Cardiac muscle cell (in vitro differentiated cells and primary cell): ENCODE data around the gene ARL13B. TPM values are rescaled to one million over a fixed set of nuclear protein-coding genes. Genes with fewer than 3 reads are reported as not detected.

Experiments
- DNase-seq, 2 donors: peaks; one replicate each; pipeline versions ENCODE4 v3.0.0 to v3.0.0-alpha.2; 2010 to 2017; ENCODE audit warnings: low read depth in 1 of 2, low spot score in 1 of 2
- H3K27ac ChIP-seq: fragments of 200-600 bp; sonication (generic); 2 replicates; pipeline ENCODE4 v1.5.1; 2016
- H3K27me3 ChIP-seq: fragments of 200-600 bp; sonication (generic); 2 replicates; pipeline ENCODE4 v1.6.0; 2016; ENCODE audit warnings: control low read depth
- H3K36me3 ChIP-seq: fragments of 200-600 bp; sonication (generic); 2 replicates; pipeline ENCODE4 v1.5.1; 2016; ENCODE audit warnings: control low read depth
- H3K4me1 ChIP-seq: fragments of 200-600 bp; sonication (generic); 2 replicates; pipeline ENCODE4 v1.8.1; 2017; ENCODE audit warnings: low read depth, mild to moderate bottlenecking, mixed run types
- H3K4me3 ChIP-seq: fragments of 200-600 bp; sonication (generic); 2 replicates; pipeline ENCODE4 v1.5.1; 2016; ENCODE audit warnings: mild to moderate bottlenecking
- H3K9me3 ChIP-seq: fragments of 200-600 bp; sonication (generic); 2 replicates; pipeline ENCODE4 v1.5.1; 2017; ENCODE audit warnings: low read depth, mild to moderate bottlenecking, control low read depth
- CTCF ChIP-seq: IDR thresholded peaks from 2 replicates; pipeline ENCODE4 v1.5.1; 2012; ENCODE audit warnings: low read depth, mild to moderate bottlenecking, low read length
- polyA plus RNA-seq: library from polyadenylated mRNA; unstranded; fragments of >200 nt; fragmentation: Nextera tagmentation; extraction: Ambion mirVana; gene quantifications from 2 replicates; pipeline ENCODE4 v1.2.1, GENCODE V29; 2016
- total RNA-seq: library from RNA; depleted of rRNA; stranded (reverse); fragments of >200 nt; gene quantifications from 2 replicates; pipeline ENCODE4 v1.2.3, GENCODE V29; 2016

ARL13B gene
- total and polyA plus RNA-seq, 2 experiments from 2014 or later, result 6.8 to 8.5 TPM

GRCh38 chr3:93988764-93989163 is 8.8 kb downstream of the ARL13B start:
- no peak for DNase-seq
- no peaks in the 10 kb centered on the region for H3K9me3 ChIP-seq

GRCh38 chr3:93989241-93989640 is 9.3 kb downstream of the ARL13B start:
- Histone ChIP-seq H3K4me3 (no peak overlapping the region), H3K27ac (no peak overlapping the region), H3K27me3 (no peaks in the 10 kb centered on the region), H3K36me3 (no peaks in the 10 kb centered on the region), H3K9me3 (no peaks in the 10 kb centered on the region), H3K4me1 (peaks cover 11% of the 10 kb centered on the region)
- no peak for TF ChIP-seq CTCF
- no peak for DNase-seq

More at GRCh38 chr3:93988764-93989163, 8.8 kb downstream of the ARL13B start:
- peaks cover 11% of the 10 kb centered on the region for H3K4me1 ChIP-seq
- H3K27me3 ChIP-seq, result no peaks in the 10 kb centered on the region
- TF ChIP-seq CTCF, result no peak
- H3K36me3 ChIP-seq, result no peaks in the 10 kb centered on the region
- no peak overlapping the region for H3K4me3 ChIP-seq
- H3K27ac ChIP-seq, result no peak overlapping the region

DNA sequence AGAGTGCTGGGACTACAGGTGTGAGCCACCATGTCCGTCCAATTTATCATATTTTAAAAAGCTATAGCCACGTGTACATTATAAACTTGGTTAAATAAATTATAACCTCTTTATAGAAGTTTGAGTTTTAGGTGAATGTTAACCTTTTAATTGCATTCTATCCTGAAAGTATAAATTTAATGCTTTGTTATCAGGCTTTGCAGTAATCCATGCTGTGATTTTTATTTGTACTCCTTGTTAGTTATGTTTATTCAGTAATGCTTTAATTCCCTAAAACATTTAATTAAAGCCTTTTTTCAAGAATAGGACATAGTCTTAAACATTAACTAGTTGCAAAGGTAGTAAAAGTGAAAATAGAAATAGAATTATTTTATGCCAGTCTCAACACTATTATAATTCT is 11.7 kb downstream of the ARL13B start:
- Histone ChIP-seq H3K9me3 (no peaks in the 10 kb centered on the region), H3K4me3 (no peak overlapping the region), H3K4me1 (peaks cover 11% of the 10 kb centered on the region), H3K36me3 (no peaks in the 10 kb centered on the region), H3K27me3 (no peaks in the 10 kb centered on the region), H3K27ac (no peak overlapping the region)
- DNase-seq, result no peak
- no peak for TF ChIP-seq CTCF

DNA sequence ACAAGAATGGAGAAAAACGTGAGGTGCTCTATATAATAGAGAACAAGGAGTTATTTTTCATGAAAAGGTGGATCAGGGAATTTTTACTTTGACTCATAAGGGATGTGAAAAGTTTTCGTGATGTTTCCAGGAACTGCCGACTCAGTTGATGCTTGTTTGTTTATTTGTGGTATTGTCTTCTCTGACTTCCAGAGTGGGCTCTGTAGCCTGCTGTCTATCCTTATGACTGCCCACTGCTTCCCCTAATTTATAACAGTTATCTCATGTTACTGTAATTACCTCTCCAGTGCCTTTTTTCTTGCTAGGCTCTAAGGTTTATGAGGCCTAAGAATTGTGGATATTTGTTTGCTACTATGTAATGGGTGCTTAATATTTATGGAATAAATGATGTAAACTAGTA is 12.3 kb downstream of the ARL13B start:
- peaks cover 11% of the 10 kb centered on the region for H3K4me1 ChIP-seq
- no peak overlapping the region for H3K27ac ChIP-seq
- H3K9me3 ChIP-seq, result no peaks in the 10 kb centered on the region
- no peaks in the 10 kb centered on the region for H3K27me3 ChIP-seq
- no peak for TF ChIP-seq CTCF
- H3K4me3 ChIP-seq, result no peak overlapping the region
- no peak for DNase-seq
- H3K36me3 ChIP-seq, result no peaks in the 10 kb centered on the region

GRCh38 chr3:93994056-93994455 is 14.1 kb downstream of the ARL13B start:
- Histone ChIP-seq H3K27me3 (no peaks in the 10 kb centered on the region), H3K36me3 (no peaks in the 10 kb centered on the region), H3K27ac (no peak overlapping the region), H3K4me1 (no peaks in the 10 kb centered on the region), H3K9me3 (no peaks in the 10 kb centered on the region), H3K4me3 (no peak overlapping the region)
- TF ChIP-seq CTCF, result no peak
- DNase-seq, result peak in 1 of 2 donors; percentile 30

- no peak for TF ChIP-seq CTCF
- H3K4me3 ChIP-seq, result no peak overlapping the region
- no peaks in the 10 kb centered on the region for H3K27me3 ChIP-seq
- no peak overlapping the region for H3K27ac ChIP-seq
- H3K9me3 ChIP-seq, result no peaks in the 10 kb centered on the region
- H3K36me3 ChIP-seq, result no peaks in the 10 kb centered on the region
- H3K4me1 ChIP-seq, result no peaks in the 10 kb centered on the region
- peak in 1 of 2 donors; percentile 40 for DNase-seq
Measured at GRCh38 chr3:94001191-94001590, 21.2 kb downstream of the ARL13B start.
